Mesenchymal stem cell (in vitro differentiated cells and primary cell): ENCODE results near the gene MCM5.

Experiments used
- DNase-seq: peaks from one replicate; pipeline ENCODE4 v3.0.0-alpha.2; 2013
- H2AFZ ChIP-seq: one replicate; pipeline ENCODE4 v1.6.1; 2013; ENCODE audit warnings: low read depth, mild to moderate bottlenecking, control low read depth, inconsistent platforms, low read length, moderate library complexity
- H2AK5ac ChIP-seq: 2 replicates; pipeline ENCODE4 v1.6.1; 2013; ENCODE audit warnings: low read length, moderate library complexity, mild to moderate bottlenecking, inconsistent platforms; ENCODE audit not compliant: severe bottlenecking
- H2BK120ac ChIP-seq: one replicate; pipeline ENCODE4 v1.6.1; 2013; ENCODE audit warnings: low read depth, mild to moderate bottlenecking, inconsistent platforms, low read length, moderate library complexity
- H2BK12ac ChIP-seq, 2 experiments: one replicate each; pipeline ENCODE4 v1.6.1; 2013; ENCODE audit warnings: inconsistent platforms in 2 of 2, low read length in 2 of 2, mild to moderate bottlenecking in 2 of 2, moderate library complexity in 2 of 2, control low read depth in 1 of 2
- H2BK15ac ChIP-seq: one replicate; pipeline ENCODE4 v1.6.1; 2013; ENCODE audit warnings: mild to moderate bottlenecking, low read depth, inconsistent platforms; ENCODE audit not compliant: poor library complexity, severe bottlenecking
- H2BK5ac ChIP-seq: 2 replicates; pipeline ENCODE4 v1.6.1; 2013; ENCODE audit warnings: low read depth, mild to moderate bottlenecking, low read length, control low read depth, inconsistent platforms; ENCODE audit not compliant: poor library complexity, severe bottlenecking
- H3K14ac ChIP-seq, 2 experiments: one replicate each; pipeline ENCODE4 v1.6.1; 2013; ENCODE audit warnings: inconsistent platforms in 2 of 2, low read length in 2 of 2, control low read depth in 1 of 2, mild to moderate bottlenecking in 1 of 2, moderate library complexity in 1 of 2
- H3K18ac ChIP-seq, 2 experiments: one replicate each; pipeline ENCODE4 v1.6.1; 2013; ENCODE audit warnings: inconsistent platforms in 2 of 2, low read length in 2 of 2, control low read depth in 1 of 2, low read depth in 1 of 2, mild to moderate bottlenecking in 1 of 2
- H3K23ac ChIP-seq, 2 experiments: one replicate each; pipeline ENCODE4 v1.6.1; 2013; ENCODE audit warnings: inconsistent platforms in 2 of 2, low read length in 2 of 2, mild to moderate bottlenecking in 2 of 2, moderate library complexity in 2 of 2, control low read depth in 1 of 2
- H3K27ac ChIP-seq: 2 replicates; pipeline ENCODE4 v1.5.1; 2013; ENCODE audit warnings: mild to moderate bottlenecking, moderate library complexity, low read length, control low read depth, inconsistent platforms; ENCODE audit not compliant: poor library complexity, severe bottlenecking
- H3K27me3 ChIP-seq, 2 experiments: 2 replicates each; pipeline versions ENCODE4 v1.6.1 to v1.7.0; 2013; ENCODE audit warnings: low read length in 2 of 2, mild to moderate bottlenecking in 2 of 2, moderate library complexity in 2 of 2, control low read depth in 1 of 2, inconsistent platforms in 1 of 2; ENCODE audit not compliant: control insufficient read depth in 1 of 2, insufficient read depth in 1 of 2
- H3K36me3 ChIP-seq, 2 experiments: 2 replicates each; pipeline versions ENCODE4 v1.6.1 to v1.7.0; 2013; ENCODE audit warnings: low read length in 2 of 2, control low read depth in 1 of 2, inconsistent platforms in 1 of 2, low read depth in 1 of 2, mild to moderate bottlenecking in 1 of 2; ENCODE audit not compliant: insufficient read depth in 2 of 2, control insufficient read depth in 1 of 2
- H3K4ac ChIP-seq, 2 experiments: one replicate each; pipeline ENCODE4 v1.6.1; 2013; ENCODE audit warnings: inconsistent platforms in 2 of 2, low read length in 2 of 2, mild to moderate bottlenecking in 2 of 2, moderate library complexity in 2 of 2, control low read depth in 1 of 2, low read depth in 1 of 2
- H3K4me1 ChIP-seq: 2 replicates; pipeline ENCODE4 v1.6.1; 2013; ENCODE audit warnings: low read depth, low read length, control low read depth; ENCODE audit not compliant: control insufficient read depth, insufficient read depth
- H3K4me2 ChIP-seq: 2 replicates; pipeline ENCODE4 v1.6.1; 2013; ENCODE audit warnings: low read length, mild to moderate bottlenecking, inconsistent platforms; ENCODE audit not compliant: poor library complexity, severe bottlenecking
- H3K4me3 ChIP-seq, 2 experiments: 2 replicates each; pipeline versions ENCODE4 v1.5.1 to v1.7.0; 2013; ENCODE audit warnings: low read length in 2 of 2, mild to moderate bottlenecking in 2 of 2, control low read depth in 1 of 2, low read depth in 1 of 2; ENCODE audit not compliant: insufficient read depth in 1 of 2
- H3K79me1 ChIP-seq: replicated peaks from 2 replicates; pipeline ENCODE4 v1.6.1; 2013; ENCODE audit warnings: mild to moderate bottlenecking, control low read depth, low read length, inconsistent platforms; ENCODE audit not compliant: poor library complexity, severe bottlenecking
- H3K9ac ChIP-seq: 2 replicates; pipeline ENCODE4 v1.7.0; 2013; ENCODE audit warnings: mild to moderate bottlenecking, low read length, moderate library complexity
- H3K9me3 ChIP-seq: 2 replicates; pipeline ENCODE4 v1.7.0; 2013; ENCODE audit warnings: mild to moderate bottlenecking, low read length; ENCODE audit not compliant: control insufficient read depth
- H4K8ac ChIP-seq: one replicate; pipeline ENCODE4 v1.6.1; 2013; ENCODE audit warnings: inconsistent platforms, mild to moderate bottlenecking, low read length, moderate library complexity
- H4K91ac ChIP-seq: one replicate; pipeline ENCODE4 v1.6.1; 2013; ENCODE audit warnings: mild to moderate bottlenecking, low read length, inconsistent platforms
- WGBS: methylation state at CpG from one replicate; pipeline ENCODE4 v1.1.7; 2013; ENCODE audit warnings: mixed read lengths; 5-methylcytosine and 5-hydroxymethylcytosine counted together

Gene MCM5

DNA sequence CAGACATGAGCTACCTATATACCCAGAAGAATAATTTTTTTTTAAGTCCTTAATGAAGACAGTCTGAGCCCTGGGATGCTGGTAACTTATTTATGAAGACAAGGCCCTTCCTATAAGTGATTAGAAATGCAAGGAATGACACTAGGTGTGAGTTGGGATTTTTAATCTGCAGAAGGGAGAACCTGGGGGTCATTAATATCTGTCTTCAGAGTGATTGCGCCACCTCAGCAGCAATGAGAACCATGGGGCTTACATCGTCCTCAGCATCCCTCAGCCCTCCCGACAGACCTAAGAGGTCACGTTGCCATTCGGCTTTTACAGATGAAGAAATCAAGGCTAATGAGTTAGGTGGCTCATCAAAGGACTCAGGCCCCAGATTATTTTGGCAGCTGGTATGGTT is 55.6 kb downstream of the MCM5 start:
- Histone ChIP-seq H3K23ac (no peak overlapping the region), H2BK120ac (no peak overlapping the region), H3K9me3 (no peaks in the 10 kb centered on the region), H2BK15ac (no peak overlapping the region), H2BK12ac (no peak overlapping the region), H3K4me2 (no peak overlapping the region), H3K4ac (no peak overlapping the region), H3K27ac (no peak overlapping the region), H3K27me3 (peaks cover 34 to 37% of the 10 kb centered on the region in 2 experiments), H3K9ac (no peak overlapping the region), H3K4me1 (peaks cover 3% of the 10 kb centered on the region), H2AFZ (no peak overlapping the region), H4K91ac (no peak overlapping the region), H2BK5ac (no peak overlapping the region), H4K8ac (no peak overlapping the region), H3K18ac (no peak overlapping the region), H3K14ac (no peak overlapping the region), H2AK5ac (no peak overlapping the region), H3K79me1 (no peaks in the 10 kb centered on the region), H3K36me3 (no peaks in the 10 kb centered on the region), H3K4me3 (no peak overlapping the region)
- WGBS: 81% methylated on average over 5 of the region's 5 CpGs
- DNase-seq: no peak

DNA sequence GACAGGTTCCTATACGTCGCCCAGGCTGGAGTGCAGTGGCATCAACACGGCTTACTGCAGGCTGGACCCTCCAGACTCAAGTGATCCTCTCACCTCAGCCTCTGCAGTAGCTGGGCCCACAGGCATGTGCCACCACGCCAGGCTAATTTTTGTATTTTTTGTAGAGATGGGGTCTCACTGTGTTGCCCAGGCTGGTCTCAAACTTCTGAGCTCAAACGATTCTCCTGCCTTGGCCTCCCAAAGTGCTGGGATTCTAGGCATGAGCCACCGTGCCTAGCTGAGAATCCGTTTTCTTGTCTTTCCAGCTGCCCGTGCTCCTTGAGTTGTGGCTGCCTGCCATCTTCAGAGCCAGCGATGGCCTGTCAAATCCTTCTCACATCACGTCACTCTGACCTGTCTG is 56.8 kb downstream of the MCM5 start:
- Histone ChIP-seq H4K8ac (no peak overlapping the region), H2BK12ac (no peak overlapping the region), H2BK15ac (no peak overlapping the region), H2BK120ac (no peak overlapping the region), H3K27me3 (peaks cover 34 to 35% of the 10 kb centered on the region in 2 experiments), H3K14ac (no peak overlapping the region), H4K91ac (no peak overlapping the region), H3K79me1 (no peaks in the 10 kb centered on the region), H3K27ac (no peak overlapping the region), H3K4me1 (peaks cover 3% of the 10 kb centered on the region), H2AK5ac (no peak overlapping the region), H2BK5ac (no peak overlapping the region), H2AFZ (no peak overlapping the region), H3K18ac (no peak overlapping the region), H3K4me2 (no peak overlapping the region), H3K4ac (no peak overlapping the region), H3K36me3 (no peaks in the 10 kb centered on the region), H3K9ac (no peak overlapping the region), H3K4me3 (no peak overlapping the region), H3K23ac (no peak overlapping the region), H3K9me3 (no peaks in the 10 kb centered on the region)
- no peak for DNase-seq
- 98% methylated on average over 10 of the region's 10 CpGs for WGBS

DNA sequence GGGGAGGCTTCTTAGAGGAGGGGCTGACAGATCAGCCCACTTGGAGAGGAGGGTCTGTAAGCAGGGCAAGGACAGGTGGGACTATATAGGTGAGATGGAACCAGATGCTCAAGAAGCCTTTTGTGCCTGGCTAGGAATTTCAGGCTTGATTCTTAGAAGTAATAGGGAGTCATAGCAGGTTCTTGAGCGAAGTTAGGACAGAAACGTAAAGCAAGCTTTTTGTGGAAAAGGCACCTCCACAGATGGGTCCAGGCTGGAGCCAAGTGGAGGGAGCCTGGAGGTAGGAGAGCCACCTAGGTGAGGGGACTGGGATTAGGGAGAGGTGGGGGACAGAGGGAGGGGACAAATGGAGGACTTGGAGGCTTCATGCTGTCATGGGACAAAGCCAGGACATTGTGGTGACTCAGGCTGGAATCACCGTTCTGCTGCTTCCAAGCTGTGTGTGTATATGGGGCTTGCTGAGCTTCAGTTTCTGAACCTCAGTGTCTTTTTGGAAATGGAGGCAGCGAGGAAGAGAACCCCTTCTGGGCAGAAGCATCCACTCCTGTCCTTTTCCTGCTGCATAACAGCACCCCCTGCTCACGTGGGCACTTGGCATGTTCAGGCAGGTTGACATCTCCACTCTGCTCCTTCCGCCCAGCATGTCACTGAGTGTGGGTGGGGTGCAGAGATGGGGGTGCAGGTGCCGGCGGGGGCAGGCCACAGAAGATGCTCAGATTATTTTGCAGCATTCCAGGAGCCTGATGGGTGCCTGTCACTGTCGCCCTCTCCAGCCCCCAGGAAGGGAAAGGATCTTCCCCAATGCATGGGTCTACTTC is 58.0 kb downstream of the MCM5 start:
- no peaks in the 10 kb centered on the region for H3K9me3 ChIP-seq
- H3K4me1 ChIP-seq: peaks cover 3% of the 10 kb centered on the region
- H3K4ac ChIP-seq: peak overlapping the region in 1 of 2 experiments; percentile 27
- no peak overlapping the region for H4K91ac ChIP-seq
- no peak for DNase-seq
- WGBS: 77% methylated on average over 9 of the region's 9 CpGs
- no peak overlapping the region for H3K23ac ChIP-seq
- no peak overlapping the region for H3K14ac ChIP-seq
- H2BK15ac ChIP-seq: no peak overlapping the region
- H3K27ac ChIP-seq: no peak overlapping the region
- H3K27me3 ChIP-seq: peaks cover 23 to 25% of the 10 kb centered on the region in 2 experiments
- no peak overlapping the region for H3K9ac ChIP-seq
- peak overlapping the region; percentile 12 for H4K8ac ChIP-seq
- H2BK120ac ChIP-seq: no peak overlapping the region
- no peak overlapping the region for H2AFZ ChIP-seq
- no peak overlapping the region for H3K4me3 ChIP-seq
- peak overlapping the region in 1 of 2 experiments; percentile 15 for H2BK12ac ChIP-seq
- H3K4me2 ChIP-seq: no peak overlapping the region
- no peak overlapping the region for H2AK5ac ChIP-seq
- H2BK5ac ChIP-seq: no peak overlapping the region
- H3K18ac ChIP-seq: no peak overlapping the region
- H3K36me3 ChIP-seq: no peaks in the 10 kb centered on the region
- H3K79me1 ChIP-seq: no peaks in the 10 kb centered on the region

DNA sequence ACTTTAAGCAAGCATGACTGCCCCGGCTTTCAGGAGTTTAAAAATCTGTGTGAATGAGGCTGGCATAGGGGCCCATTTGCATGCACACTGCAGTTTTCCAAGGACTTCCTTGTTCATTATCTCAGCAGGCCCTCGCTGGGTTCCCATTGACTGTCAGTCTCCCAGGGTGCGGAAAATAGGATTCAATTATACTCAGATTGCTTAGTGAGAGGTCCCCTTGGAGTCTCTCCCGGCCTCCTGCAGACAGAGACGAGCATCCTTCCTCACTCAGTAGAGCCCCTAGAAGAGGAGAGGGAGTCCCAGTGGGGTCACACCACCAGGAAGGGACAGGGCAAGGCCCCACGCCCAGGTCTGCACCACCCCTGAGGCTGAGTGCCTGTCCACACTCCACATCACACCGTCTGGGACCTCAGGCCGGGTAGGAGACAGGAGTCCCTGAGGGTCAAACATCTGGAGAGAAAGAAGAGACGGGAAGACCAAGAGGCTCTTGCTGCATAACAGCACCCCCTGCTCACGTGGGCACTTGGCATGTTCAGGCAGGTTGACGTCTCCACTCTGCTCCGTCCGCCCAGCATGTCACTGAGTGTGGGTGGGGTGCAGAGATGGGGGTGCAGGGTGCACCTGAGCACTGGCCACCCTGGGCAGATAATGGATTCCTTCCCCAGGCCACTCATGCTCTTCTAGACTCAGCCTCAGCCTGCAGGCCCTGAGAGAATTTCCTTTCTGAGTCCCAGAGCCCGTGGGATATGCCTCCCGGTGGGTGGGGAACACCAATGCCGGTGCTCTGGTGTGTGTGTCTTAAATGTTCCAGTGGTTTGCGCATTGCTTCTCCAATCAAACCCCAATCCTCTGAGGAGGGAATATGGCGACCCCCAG is 58.8 kb downstream of the MCM5 start:
- WGBS: 91% methylated on average over 17 of the region's 18 CpGs
- Histone ChIP-seq H3K79me1 (no peaks in the 10 kb centered on the region), H4K91ac (no peak overlapping the region), H3K4ac (no peak overlapping the region), H2AK5ac (no peak overlapping the region), H3K4me1 (peaks cover 3% of the 10 kb centered on the region), H2AFZ (no peak overlapping the region), H2BK15ac (peak overlapping the region; percentile 34), H3K27me3 (peaks cover 15 to 18% of the 10 kb centered on the region in 2 experiments), H3K9ac (no peak overlapping the region), H3K18ac (no peak overlapping the region), H3K9me3 (no peaks in the 10 kb centered on the region), H3K27ac (no peak overlapping the region), H2BK12ac (no peak overlapping the region), H3K4me2 (no peak overlapping the region), H3K14ac (no peak overlapping the region), H4K8ac (no peak overlapping the region), H3K23ac (no peak overlapping the region), H3K4me3 (no peak overlapping the region), H3K36me3 (no peaks in the 10 kb centered on the region), H2BK120ac (no peak overlapping the region), H2BK5ac (no peak overlapping the region)
- DNase-seq: no peak
